CD14-positive monocyte (primary cell): ENCODE data around the gene CCDC88B. TPM values are rescaled to one million over a fixed set of nuclear protein-coding genes. Genes with fewer than 3 reads are reported as not detected.
A peak's percentile ranks its signal among the peaks of the same experiment; 100 is the strongest.

ENCODE experiments used
- DNase-seq, 3 donors: peaks; one replicate each; pipeline ENCODE4 v3.0.0-alpha.2; 2011 to 2022
- H2AFZ ChIP-seq: 2 replicates; pipeline ENCODE4 v1.6.0; 2012; ENCODE audit warnings: mild to moderate bottlenecking, low read depth, low read length, inconsistent platforms; ENCODE audit not compliant: insufficient read depth, poor library complexity, severe bottlenecking
- H3K27ac ChIP-seq, 2 donors: 1 replicate in 1 of 2; 2 replicates in 1 of 2; pipeline ENCODE4 v1.5.1; 2012 to 2013; ENCODE audit warnings: low read length in 2 of 2, control low read depth in 1 of 2, inconsistent platforms in 1 of 2, low read depth in 1 of 2, mild to moderate bottlenecking in 1 of 2
- H3K27me3 ChIP-seq, 2 donors: one replicate each; pipeline versions ENCODE4 v1.6.0 to v1.6.1; 2011 to 2013; ENCODE audit warnings: low read length in 2 of 2; ENCODE audit not compliant: control insufficient read depth in 2 of 2, insufficient read depth in 2 of 2
- H3K36me3 ChIP-seq, 2 donors: replicated peaks in 1 of 2; 1 replicate in 1 of 2; 2 replicates in 1 of 2; pipeline versions ENCODE4 v1.5.1 to v1.6.1; 2012 to 2013; ENCODE audit warnings: low read length in 2 of 2, control low read depth in 1 of 2, inconsistent platforms in 1 of 2, mild to moderate bottlenecking in 1 of 2; ENCODE audit not compliant: insufficient read depth in 2 of 2, control insufficient read depth in 1 of 2
- H3K4me1 ChIP-seq, 2 donors: 1 replicate in 1 of 2; 2 replicates in 1 of 2; pipeline versions ENCODE4 v1.5.1 to v1.6.1; 2012 to 2013; ENCODE audit warnings: low read length in 2 of 2, control low read depth in 1 of 2, inconsistent platforms in 1 of 2, mild to moderate bottlenecking in 1 of 2, moderate library complexity in 1 of 2; ENCODE audit not compliant: insufficient read depth in 2 of 2, control insufficient read depth in 1 of 2
- H3K4me2 ChIP-seq: replicated peaks from 2 replicates; pipeline ENCODE3; 2012; ENCODE audit warnings: low read length, moderate library complexity, mild to moderate bottlenecking; ENCODE audit not compliant: poor library complexity, severe bottlenecking; ENCODE audit errors: extremely low read depth
- H3K4me3 ChIP-seq, 3 experiments: fragments of 200-600 bp in 1 of 3; sonication (generic) in 1 of 3; replicated peaks in 1 of 3; 1 replicate in 2 of 3; 2 replicates in 1 of 3; pipeline ENCODE4 v1.5.1; 2011 to 2013; ENCODE audit warnings: low read length in 3 of 3, mild to moderate bottlenecking in 3 of 3, control low read depth in 2 of 3, low read depth in 2 of 3, inconsistent platforms in 1 of 3, moderate library complexity in 1 of 3
- H3K79me2 ChIP-seq: 2 replicates; pipeline ENCODE4 v1.6.0; 2012; ENCODE audit warnings: mild to moderate bottlenecking, control low read depth, inconsistent platforms, low read length, moderate library complexity; ENCODE audit not compliant: insufficient read depth
- H3K9ac ChIP-seq: 2 replicates; pipeline ENCODE4 v1.6.0; 2017; ENCODE audit warnings: low read length, mild to moderate bottlenecking; ENCODE audit not compliant: insufficient read depth, poor library complexity, severe bottlenecking
- H3K9me3 ChIP-seq, 2 donors: replicated peaks in 1 of 2; 1 replicate in 1 of 2; 2 replicates in 1 of 2; pipeline versions ENCODE4 v1.5.1 to v1.6.1; 2012 to 2013; ENCODE audit warnings: low read length in 2 of 2, control low read depth in 1 of 2; ENCODE audit not compliant: control insufficient read depth in 1 of 2, insufficient read depth in 1 of 2
- H4K20me1 ChIP-seq: 2 replicates; pipeline ENCODE4 v1.6.0; 2012; ENCODE audit warnings: mild to moderate bottlenecking, low read length, control low read depth, moderate library complexity; ENCODE audit not compliant: insufficient read depth
- H3K27ac Mint-ChIP-seq, 7 donors: one replicate each; pipeline ENCODE4 v1.8.0; 2020; ENCODE audit warnings: mild to moderate bottlenecking in 7 of 7, mixed read lengths in 7 of 7, moderate library complexity in 6 of 7, inconsistent platforms in 2 of 7
- H3K27me3 Mint-ChIP-seq, 3 donors: one replicate each; pipeline ENCODE4 v1.8.0; 2021 to 2022; ENCODE audit warnings: low read depth in 3 of 3, mild to moderate bottlenecking in 3 of 3, mixed read lengths in 3 of 3, moderate library complexity in 3 of 3, inconsistent platforms in 1 of 3
- H3K36me3 Mint-ChIP-seq, 2 donors: one replicate each; pipeline ENCODE4 v1.8.0; 2020; ENCODE audit warnings: mixed read lengths in 2 of 2, inconsistent platforms in 1 of 2, mild to moderate bottlenecking in 1 of 2
- H3K4me1 Mint-ChIP-seq: one replicate; pipeline ENCODE4 v1.8.0; 2020; ENCODE audit warnings: mild to moderate bottlenecking, mixed read lengths
- H3K4me3 Mint-ChIP-seq, 2 donors: one replicate each; pipeline ENCODE4 v1.8.0; 2020; ENCODE audit warnings: mild to moderate bottlenecking in 2 of 2, mixed read lengths in 2 of 2, moderate library complexity in 1 of 2
- H3K9me3 Mint-ChIP-seq, 7 donors: one replicate each; pipeline ENCODE4 v1.8.0; 2020 to 2022; ENCODE audit warnings: mixed read lengths in 7 of 7, mild to moderate bottlenecking in 6 of 7, moderate library complexity in 6 of 7, inconsistent platforms in 2 of 7
- CTCF ChIP-seq: fragments of 200-600 bp; IDR thresholded peaks from one replicate; pipeline ENCODE4 v1.8.0; 2022; ENCODE audit warnings: antibody characterized with exemption, mild to moderate bottlenecking
- WGBS: methylation state at CpG from one replicate; pipeline ENCODE4 v1.1.5; 2013; ENCODE audit warnings: missing lambda C conversion rate; ENCODE audit not compliant: insufficient coverage; 5-methylcytosine and 5-hydroxymethylcytosine counted together
- intact Hi-C, 2 donors: fragments of 100-400 bp; cut with micrococcal nuclease; formaldehyde crosslinking; loops; one replicate each; pipeline versions ENCODE4 v1.15.0 to v1.15.1; 2023
- polyA plus RNA-seq, 3 donors: library from polyadenylated mRNA; depleted of rRNA in 1 of 3; unstranded in 2 of 3; stranded (reverse) in 1 of 3; fragments of 300-500 nt in 2 of 3; fragments of >200 nt in 1 of 3; fragmentation: Illumina TruSeq in 2 of 3; gene quantifications; 1 replicate in 2 of 3; 2 replicates in 1 of 3; pipeline ENCODE4 v1.2.3, GENCODE V29; 2012 to 2021

The CCDC88B gene
- polyA plus RNA-seq, 3 donors = 8.2 to 215 (median 18.9) TPM

- no peak for TF ChIP-seq CTCF
- Histone ChIP-seq H2AFZ (no peak overlapping the region), H3K9me3 (peaks cover 3 to 4% of the 10 kb centered on the region in 2 donors), H3K4me1 (peaks cover 48 to 60% of the 10 kb centered on the region in 2 donors), H4K20me1 (peaks cover 26% of the 10 kb centered on the region), H3K27me3 (peaks cover 18 to 26% of the 10 kb centered on the region in 2 donors), H3K36me3 (peaks cover 9 to 12% of the 10 kb centered on the region in 2 donors), H3K4me3 (peak overlapping the region in 1 of 3 experiments; percentile 91), H3K27ac (peak overlapping the region; percentile 96 to 97), H3K9ac (peak overlapping the region; percentile 83), H3K4me2 (peak overlapping the region; percentile 75), H3K79me2 (peaks cover 26% of the 10 kb centered on the region)
- peaks cover 30 to 40% (median 39%) of the 10 kb centered on the region in 3 donors for H3K27me3 Mint-ChIP-seq
- intact Hi-C loops = loop anchor here (1.0 to 5.0 kb wide), 5 partner anchors 33 to 97 kb away; partner anchors contain the start of genes FKBP2 (in 2 of the 2) and FERMT3 (in 1 of the 2)
- DNase-seq = peak in 1 of 3 donors; percentile 33
- H3K4me3 Mint-ChIP-seq = peak overlapping the region in 1 of 2 donors; percentile 79
- H3K36me3 Mint-ChIP-seq = peaks cover 11% of the 10 kb centered on the region in 2 donors
- H3K9me3 Mint-ChIP-seq = peaks cover 0 to 17% (median 8%) of the 10 kb centered on the region in 7 donors
- 83% methylated on average over 8 of the region's 13 CpGs for WGBS
- peak overlapping the region in 6 of 7 donors; percentile 68 to 99 (median 98) for H3K27ac Mint-ChIP-seq
- H3K4me1 Mint-ChIP-seq = peaks cover 59% of the 10 kb centered on the region
These were observed 36.6 kb upstream of the CCDC88B start for GRCh38 chr11:64303109-64304031.

GRCh38 chr11:64304032-64304315, 36.0 kb upstream of the CCDC88B start:
- H3K4me2 ChIP-seq = peak overlapping the region; percentile 75
- peak overlapping the region; percentile 28 to 91 (median 70) for H3K4me3 ChIP-seq
- intact Hi-C loops = loop anchor here (1.0 to 5.0 kb wide), 5 partner anchors 34 to 97 kb away; partner anchors contain the start of genes FKBP2 (in 2 of the 2) and FERMT3 (in 1 of the 2)
- H3K4me1 ChIP-seq = peaks cover 48 to 59% of the 10 kb centered on the region in 2 donors
- peaks cover 9 to 12% of the 10 kb centered on the region in 2 donors for H3K36me3 ChIP-seq
- H2AFZ ChIP-seq = no peak overlapping the region
- H4K20me1 ChIP-seq = peaks cover 26% of the 10 kb centered on the region
- peak overlapping the region; percentile 96 to 97 for H3K27ac ChIP-seq
- H3K79me2 ChIP-seq = peaks cover 28% of the 10 kb centered on the region
- whole genome bisulfite sequencing = 70% methylated on average over 2 of the region's 5 CpGs
- H3K27me3 ChIP-seq = peaks cover 12 to 20% of the 10 kb centered on the region in 2 donors
- peaks cover 24 to 34% (median 33%) of the 10 kb centered on the region in 3 donors for H3K27me3 Mint-ChIP-seq
- TF ChIP-seq CTCF = no peak
- H3K4me1 Mint-ChIP-seq = peaks cover 56% of the 10 kb centered on the region
- H3K9me3 ChIP-seq = peaks cover 0 to 3% of the 10 kb centered on the region in 2 donors
- peaks cover 11% of the 10 kb centered on the region in 2 donors for H3K36me3 Mint-ChIP-seq
- peak overlapping the region; percentile 96 to 99 (median 99) for H3K27ac Mint-ChIP-seq
- peak overlapping the region; percentile 83 for H3K9ac ChIP-seq
- peaks cover 0 to 12% (median 6%) of the 10 kb centered on the region in 7 donors for H3K9me3 Mint-ChIP-seq
- peak overlapping the region; percentile 79 to 89 for H3K4me3 Mint-ChIP-seq
- DNase-seq = no peak
